NCI-H2196 treated with DMSO at 0.1 percent for 48 hours (cell line): ENCODE results near the gene PRKG1.
"Not testable (repeated sequence)": the region's sequence is repeated elsewhere in the genome, so short reads cannot be mapped to it uniquely, and the experiment has no call there.

Experiments
- DNase-seq: peaks from one replicate; lab custom pipeline; 2025; ENCODE audit not compliant: unreplicated experiment; lab: John Stamatoyannopoulos, UW

The PRKG1 gene

GRCh38 chr10:51371743-51372142 lies 297.5 kb downstream of the PRKG1 start:
- DNase-seq, result no peak

GRCh38 chr10:51375790-51376189 lies 301.5 kb downstream of the PRKG1 start:
- DNase-seq, result no peak

GRCh38 chr10:51377070-51377931 lies 303.0 kb downstream of the PRKG1 start:
- no peak for DNase-seq

GRCh38 chr10:51377932-51378599 lies 303.8 kb downstream of the PRKG1 start:
- no peak for DNase-seq

GRCh38 chr10:51382181-51382580 lies 307.9 kb downstream of the PRKG1 start:
- DNase-seq, result no peak

- no peak for DNase-seq
Observed at GRCh38 chr10:51384971-51385370, 310.7 kb downstream of the PRKG1 start.

GRCh38 chr10:51386248-51386885 lies 312.1 kb downstream of the PRKG1 start:
- DNase-seq, result no peak

- DNase-seq, result no peak
Observed at GRCh38 chr10:51389415-51390321, 315.4 kb downstream of the PRKG1 start.

- DNase-seq, result not testable (repeated sequence)
Observed at GRCh38 chr10:51393006-51393405, 318.7 kb downstream of the PRKG1 start.

GRCh38 chr10:51394039-51394438 lies 319.8 kb downstream of the PRKG1 start:
- no peak for DNase-seq

GRCh38 chr10:51397244-51397643 lies 323.0 kb downstream of the PRKG1 start:
- DNase-seq, result no peak

- no peak for DNase-seq
Observed at GRCh38 chr10:51397695-51398094, 323.4 kb downstream of the PRKG1 start.

- no peak for DNase-seq
Observed at GRCh38 chr10:51399840-51400239, 325.6 kb downstream of the PRKG1 start.

- no peak for DNase-seq
Observed at GRCh38 chr10:51400392-51401096, 326.3 kb downstream of the PRKG1 start.

- DNase-seq, result no peak
Observed at GRCh38 chr10:51403521-51403920, 329.2 kb downstream of the PRKG1 start.

GRCh38 chr10:51405580-51406351 lies 331.5 kb downstream of the PRKG1 start:
- DNase-seq, result no peak

- no peak for DNase-seq
Observed at GRCh38 chr10:51406581-51406980, 332.3 kb downstream of the PRKG1 start.

GRCh38 chr10:51416494-51416893 lies 342.2 kb downstream of the PRKG1 start:
- DNase-seq, result no peak
